ENCODE results near the gene ARSB.

The ARSB gene

GRCh38 chr5:78896132-78896531 lies 89.0 kb downstream of the ARSB start:
- no peaks in the 10 kb centered on the region; the same call in 1 of the 2 replicates for H3K36me3 ChIP-seq (ENCODE audit: control insufficient read depth, insufficient read depth, low read length)
- H3K4me3 ChIP-seq (replicated peaks; ENCODE audit: low read depth, low read length), result no peak overlapping the region
- TF ChIP-seq CTCF (IDR thresholded peaks at IDR 0.05; ENCODE audit: insufficient read depth, low read length, poor library complexity, severe bottlenecking), result no peak
- no peaks in the 10 kb centered on the region for H3K27me3 ChIP-seq (replicated peaks; ENCODE audit: control insufficient read depth, insufficient read depth, low read length)
- no peak for DNase-seq (ENCODE audit: extremely low read depth, insufficient read length)

GRCh38 chr5:78895616-78896015 lies 89.5 kb downstream of the ARSB start:
- H3K27me3 ChIP-seq (replicated peaks; ENCODE audit: control insufficient read depth, insufficient read depth, low read length), result no peaks in the 10 kb centered on the region
- no peak for DNase-seq (ENCODE audit: extremely low read depth, insufficient read length)
- TF ChIP-seq CTCF (IDR thresholded peaks at IDR 0.05; ENCODE audit: insufficient read depth, low read length, poor library complexity, severe bottlenecking), result no peak
- no peaks in the 10 kb centered on the region; the same call in 1 of the 2 replicates for H3K36me3 ChIP-seq (ENCODE audit: control insufficient read depth, insufficient read depth, low read length)
- no peak overlapping the region for H3K4me3 ChIP-seq (replicated peaks; ENCODE audit: low read depth, low read length)

- no peaks in the 10 kb centered on the region; the same call in 1 of the 2 replicates for H3K36me3 ChIP-seq (ENCODE audit: control insufficient read depth, insufficient read depth, low read length)
- H3K27me3 ChIP-seq (replicated peaks; ENCODE audit: control insufficient read depth, insufficient read depth, low read length), result no peaks in the 10 kb centered on the region
- H3K4me3 ChIP-seq (replicated peaks; ENCODE audit: low read depth, low read length), result no peak overlapping the region
- DNase-seq (ENCODE audit: extremely low read depth, insufficient read length), result peak; percentile 51
- TF ChIP-seq CTCF (IDR thresholded peaks at IDR 0.05; ENCODE audit: insufficient read depth, low read length, poor library complexity, severe bottlenecking), result no peak
Observed at GRCh38 chr5:78893940-78894677, 91.0 kb downstream of the ARSB start.

- no peak for TF ChIP-seq CTCF (IDR thresholded peaks at IDR 0.05; ENCODE audit: insufficient read depth, low read length, poor library complexity, severe bottlenecking)
- no peak overlapping the region for H3K4me3 ChIP-seq (replicated peaks; ENCODE audit: low read depth, low read length)
- DNase-seq (ENCODE audit: extremely low read depth, insufficient read length), result no peak
- no peaks in the 10 kb centered on the region for H3K27me3 ChIP-seq (replicated peaks; ENCODE audit: control insufficient read depth, insufficient read depth, low read length)
- no peaks in the 10 kb centered on the region for H3K36me3 ChIP-seq (ENCODE audit: control insufficient read depth, insufficient read depth, low read length)
Observed at GRCh38 chr5:78890667-78891379, 94.3 kb downstream of the ARSB start.

GRCh38 chr5:78889369-78890140 lies 95.6 kb downstream of the ARSB start:
- Histone ChIP-seq H3K36me3 (ENCODE audit: control insufficient read depth, insufficient read depth, low read length) (no peaks in the 10 kb centered on the region), H3K4me3 (replicated peaks; ENCODE audit: low read depth, low read length) (no peak overlapping the region), H3K27me3 (replicated peaks; ENCODE audit: control insufficient read depth, insufficient read depth, low read length) (no peaks in the 10 kb centered on the region)
- TF ChIP-seq CTCF (IDR thresholded peaks at IDR 0.05; ENCODE audit: insufficient read depth, low read length, poor library complexity, severe bottlenecking), result no peak
- no peak for DNase-seq (ENCODE audit: extremely low read depth, insufficient read length)

All from GM06990 (cell line).